SK-N-MC (cell line): Measurements from ENCODE around the gene LRBA.

Experiments
- EZH2 ChIP-seq: fragments of 200-600 bp; sonication (generic); IDR thresholded peaks from one replicate; pipeline ENCODE4 v1.6.1; 2017; ENCODE audit warnings: antibody characterized with exemption
- POLR2AphosphoS5 ChIP-seq: IDR thresholded peaks from 2 replicates; pipeline ENCODE4 v1.6.1; 2012; ENCODE audit warnings: mild to moderate bottlenecking, low read depth, low read length, borderline replicate concordance

DNA sequence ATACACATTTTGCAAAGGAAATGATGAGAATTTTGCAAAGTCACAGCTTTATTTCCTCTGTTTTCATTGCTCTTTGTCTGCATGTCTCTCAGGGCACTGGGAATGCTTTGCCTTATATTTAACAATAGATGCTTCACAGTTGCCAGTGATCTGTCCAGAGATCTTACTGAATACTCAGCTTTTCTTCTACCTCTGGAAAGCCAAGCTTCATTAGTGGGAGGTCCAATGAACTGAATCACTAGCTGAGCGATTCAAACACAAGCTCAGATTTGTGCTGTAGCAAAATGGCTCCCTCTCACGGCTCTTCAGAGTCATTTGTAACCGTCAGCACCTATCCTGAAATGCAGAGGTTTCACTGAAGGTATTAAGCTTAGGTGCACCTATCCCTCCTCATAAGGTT lies 797.9 kb downstream of the LRBA start:
- TF ChIP-seq POLR2AphosphoS5: no peak
- no peak for TF ChIP-seq EZH2
